HCT116 (cell line): ENCODE data around the gene ZNF593. TPM values are rescaled to one million over a fixed set of nuclear protein-coding genes. Genes with fewer than 3 reads are reported as not detected.

Source experiments
- ATAC-seq: fragments of 200-7000 bp; cut with Tn5 transposase; 2 replicates; pipeline ENCODE4 v1.9.1; 2020; ENCODE audit warnings: mild to moderate bottlenecking, moderate library complexity
- BruUV-seq: library from RNA; stranded (reverse); fragments of 400-500 nt; replicated peaks from 2 replicates; lab custom pipeline; 2021; lab: Mats Ljungman, UMichigan
- CTCF ChIA-PET: fragments of 300-600 bp; sonication (Branson Sonifier 250); formaldehyde crosslinking; loops from one replicate; lab custom pipeline; 2021; ENCODE audit warnings: antibody characterized with exemption; lab: Charles Lee
- POLR2A ChIA-PET: fragments of 300-600, 350-600 bp; sonication (Branson Sonifier 250); formaldehyde crosslinking; loops from one replicate; lab custom pipeline; 2021; ENCODE audit warnings: antibody characterized with exemption; lab: Charles Lee
- RAD21 ChIA-PET, 2 experiments: fragments of 300-600 bp; sonication (Branson Sonifier 250); formaldehyde crosslinking; loops; one replicate each; lab custom pipeline; 2023; ENCODE audit warnings: low total read pairs in 2 of 2; ENCODE audit not compliant: uncharacterized antibody in 2 of 2, unreplicated experiment in 2 of 2, low non-redundant PET in 1 of 2; lab: Charles Lee
- DNase-seq: peaks from one replicate; pipeline ENCODE4 v3.0.0-alpha.2; 2010; ENCODE audit warnings: low read depth, low spot score
- H2AFZ ChIP-seq: fragments of 200-600 bp; shearing (Covaris generic), sonication (generic); 2 replicates; pipeline ENCODE4 v1.6.1; 2017; ENCODE audit warnings: low read depth, mixed run types, mixed read lengths, antibody characterized with exemption, low read length; ENCODE audit not compliant: poor library complexity, severe bottlenecking
- H3K27ac ChIP-seq: 2 replicates; pipeline ENCODE4 v1.5.1; 2012; ENCODE audit warnings: low read depth, low read length
- H3K27me3 ChIP-seq: fragments of 200-600 bp; sonication (generic); 2 replicates; pipeline ENCODE4 v1.6.1; 2016; ENCODE audit warnings: mixed run types, low read length, mixed read lengths; ENCODE audit not compliant: insufficient read depth
- H3K36me3 ChIP-seq, 2 experiments: fragments of 200-500 bp in 1 of 2; fragments of 200-600 bp in 1 of 2; sonication (Bioruptor generic) in 1 of 2; sonication (generic) in 1 of 2; 2 replicates each; pipeline versions ENCODE4 v1.5.1 to v1.6.1; 2014 to 2016; ENCODE audit warnings: low read length in 2 of 2, inconsistent platforms in 1 of 2, mixed read lengths in 1 of 2, mixed run types in 1 of 2; ENCODE audit not compliant: insufficient read depth in 2 of 2, control insufficient read depth in 1 of 2
- H3K4me1 ChIP-seq, 2 experiments: fragments of 200-600 bp in 1 of 2; sonication (generic) in 1 of 2; 2 replicates each; pipeline versions ENCODE4 v1.5.1 to v1.6.1; 2012 to 2017; ENCODE audit warnings: low read length in 2 of 2, inconsistent platforms in 1 of 2, mild to moderate bottlenecking in 1 of 2, mixed read lengths in 1 of 2, mixed run types in 1 of 2, moderate library complexity in 1 of 2; ENCODE audit not compliant: insufficient read depth in 2 of 2, control insufficient read depth in 1 of 2
- H3K4me2 ChIP-seq: fragments of 200-600 bp; sonication (generic); 2 replicates; pipeline ENCODE4 v1.6.1; 2017; ENCODE audit warnings: mixed run types, low read length, mixed read lengths
- H3K4me3 ChIP-seq, 2 experiments: fragments of 200-600 bp in 1 of 2; sonication (generic) in 1 of 2; replicated peaks in 1 of 2; 2 replicates each; pipeline ENCODE4 v1.5.1; 2011 to 2016; ENCODE audit warnings: low read length in 2 of 2, control low read depth in 1 of 2, low read depth in 1 of 2, mild to moderate bottlenecking in 1 of 2, mixed read lengths in 1 of 2, mixed run types in 1 of 2
- H3K79me2 ChIP-seq: fragments of 200-600 bp; sonication (generic); 2 replicates; pipeline ENCODE4 v1.6.1; 2017; ENCODE audit warnings: mild to moderate bottlenecking, mixed run types, low read length, moderate library complexity, mixed read lengths; ENCODE audit not compliant: insufficient read depth
- H3K9ac ChIP-seq: fragments of 200-600 bp; sonication (generic); 2 replicates; pipeline ENCODE4 v1.6.1; 2016; ENCODE audit warnings: low read length, mixed read lengths
- H3K9me2 ChIP-seq: fragments of 200-600 bp; sonication (generic), shearing (Covaris generic); 2 replicates; pipeline ENCODE4 v1.6.1; 2017; ENCODE audit warnings: mixed run types, mild to moderate bottlenecking, moderate library complexity; ENCODE audit not compliant: insufficient read depth
- H3K9me3 ChIP-seq, 2 experiments: fragments of 200-500 bp in 1 of 2; fragments of 200-600 bp in 1 of 2; sonication (Bioruptor generic) in 1 of 2; sonication (generic) in 1 of 2; 2 replicates each; pipeline ENCODE4 v1.6.1; 2014 to 2017; ENCODE audit warnings: low read length in 2 of 2, mixed read lengths in 2 of 2, inconsistent platforms in 1 of 2, low read depth in 1 of 2, mild to moderate bottlenecking in 1 of 2, mixed run types in 1 of 2, moderate library complexity in 1 of 2; ENCODE audit not compliant: control insufficient read depth in 1 of 2, insufficient read depth in 1 of 2
- H4K20me1 ChIP-seq: fragments of 200-600 bp; sonication (generic), shearing (Covaris generic); 2 replicates; pipeline ENCODE4 v1.6.1; 2017; ENCODE audit warnings: mixed run types, mild to moderate bottlenecking, moderate library complexity; ENCODE audit not compliant: insufficient read depth
- CEBPB ChIP-seq: IDR thresholded peaks from 2 replicates; pipeline ENCODE4 v1.6.1; 2012; ENCODE audit warnings: low read depth
- EGR1 ChIP-seq: IDR thresholded peaks from 2 replicates; pipeline ENCODE4 v1.6.1; 2012; ENCODE audit warnings: low read depth
- MAX ChIP-seq: IDR thresholded peaks from 2 replicates; pipeline ENCODE4 v1.6.1; 2012
- POLR2AphosphoS5 ChIP-seq: IDR thresholded peaks from 2 replicates; pipeline ENCODE4 v1.6.1; 2011; ENCODE audit warnings: mild to moderate bottlenecking, low read depth, low read length, moderate library complexity
- ZFX ChIP-seq: fragments of 450-650 bp; IDR thresholded peaks from 2 replicates; pipeline ENCODE4 v1.6.1; 2017
- intact Hi-C: fragments of 100-400 bp; cut with micrococcal nuclease; formaldehyde crosslinking; loops from 2 replicates; pipeline ENCODE4 v1.10.0; 2022
- total RNA-seq: library from RNA; stranded (reverse); gene quantifications from one replicate; pipeline ENCODE4 v1.2.1, GENCODE V29; 2021; ENCODE audit not compliant: unreplicated experiment

ZNF593 gene
- total RNA-seq, 1 experiment from 2014 or later: 62.4 TPM

DNA sequence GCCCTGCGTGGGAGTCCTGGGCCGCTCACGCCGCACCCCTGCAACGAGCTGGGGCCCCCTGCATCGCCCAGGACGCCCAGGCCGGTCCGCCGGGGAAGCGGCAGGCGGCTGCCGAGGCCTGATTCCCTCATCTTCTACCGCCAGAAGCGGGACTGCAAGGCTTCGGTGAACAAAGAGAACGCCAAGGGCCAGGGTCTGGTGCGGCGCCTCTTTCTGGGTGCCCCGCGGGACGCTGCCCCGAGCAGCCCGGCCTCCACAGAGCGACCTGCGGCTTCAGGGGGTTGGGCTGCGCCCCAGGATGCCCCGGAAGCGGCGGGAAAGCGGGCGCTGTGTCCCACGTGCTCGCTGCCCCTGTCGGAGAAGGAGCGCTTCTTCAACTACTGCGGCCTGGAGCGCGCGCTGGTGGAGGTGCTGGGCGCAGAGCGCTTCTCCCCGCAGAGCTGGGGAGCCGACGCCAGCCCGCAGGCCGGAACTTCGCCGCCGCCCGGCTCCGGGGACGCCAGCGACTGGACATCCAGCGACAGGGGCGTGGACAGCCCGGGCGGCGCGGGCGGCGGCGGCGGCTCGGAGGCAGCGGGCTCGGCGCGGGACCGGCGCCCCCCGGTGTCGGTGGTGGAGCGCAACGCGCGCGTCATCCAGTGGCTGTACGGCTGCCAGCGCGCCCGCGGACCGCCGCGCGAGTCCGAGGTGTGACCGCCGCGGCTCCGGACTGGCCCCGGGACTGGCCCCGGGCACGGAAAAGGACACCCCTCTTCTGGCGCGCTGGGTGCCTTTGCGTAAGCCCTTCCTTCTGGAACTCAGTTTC is 8.1 kb upstream of the ZNF593 start:
- TF ChIP-seq POLR2AphosphoS5 (peak; percentile 17; the same call in 1 of the 2 replicates), ZFX (peak; percentile 39; the same call in 1 of the 2 replicates), MAX (peak; percentile 70), CEBPB (no peak)
- TF ChIP-seq, all 23 proteins: peak for 3
- peak overlapping the region; percentile 35 to 57 for H3K4me3 ChIP-seq
- peak overlapping the region; percentile 50 for H3K9ac ChIP-seq
- H3K4me2 ChIP-seq: peak overlapping the region; percentile 94
- CTCF ChIA-PET: interaction anchor here (0.8 kb wide), 1 partner anchor 8 kb away, joined by 3 read pairs; the partner anchor contains the start of gene ZNF593
- peak overlapping the region; percentile 70 for H2AFZ ChIP-seq
- no peak for DNase-seq
- POLR2A ChIA-PET: interaction anchor here (1.5 kb wide), 1 partner anchor 8 kb away, joined by 4 read pairs; the partner anchor contains the start of gene ZNF593
- no peaks in the 10 kb centered on the region for H3K27me3 ChIP-seq
- peak overlapping the region; percentile 37; the same call in 1 of the 2 replicates for H3K27ac ChIP-seq
- H4K20me1 ChIP-seq: no peaks in the 10 kb centered on the region
- H3K4me1 ChIP-seq: peaks cover 16 to 52% of the 10 kb centered on the region in 2 experiments
- H3K9me2 ChIP-seq: no peaks in the 10 kb centered on the region
- no peaks in the 10 kb centered on the region for H3K36me3 ChIP-seq
- H3K9me3 ChIP-seq: no peaks in the 10 kb centered on the region
- no peaks in the 10 kb centered on the region for H3K79me2 ChIP-seq
- intact Hi-C loops: no loop called here
- ATAC-seq: peak; percentile 56
- RAD21 ChIA-PET: interaction anchor here in 1 of 2 experiments (0.5 kb wide), 1 partner anchor 1486 kb away, joined by 3 read pairs; no protein-coding TSS in a partner anchor
- BruUV-seq: no TSS peak

DNA sequence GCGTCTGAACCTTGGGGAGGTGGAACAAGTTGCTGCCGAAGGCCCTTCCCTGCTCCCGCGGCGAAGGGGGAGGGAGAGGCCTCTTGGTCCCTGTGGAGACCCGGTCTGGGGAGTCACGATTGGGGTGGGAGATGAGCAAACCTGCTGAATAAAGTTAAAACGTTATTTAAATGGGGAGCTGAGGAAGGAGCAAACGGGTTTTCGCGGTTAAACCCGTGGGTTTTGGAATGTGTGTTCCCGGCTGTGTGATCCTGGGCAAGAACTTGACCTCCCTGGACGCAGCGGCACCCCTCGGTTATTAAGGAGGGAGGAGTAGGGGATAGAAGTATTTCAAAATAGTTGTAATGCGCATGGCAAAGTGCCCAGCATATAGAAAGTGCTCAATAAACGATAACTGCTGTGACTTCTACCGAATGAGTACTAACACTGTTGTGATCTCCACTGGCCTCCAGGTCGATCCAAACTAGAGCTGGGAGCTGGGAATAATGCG is 7.4 kb upstream of the ZNF593 start:
- RAD21 ChIA-PET: no interaction called here
- POLR2A ChIA-PET: interaction anchor here (0.6 kb wide), 1 partner anchor 328 kb away, joined by 4 read pairs; no protein-coding TSS in a partner anchor
- no peaks in the 10 kb centered on the region for H3K27me3 ChIP-seq
- peak overlapping the region; percentile 50 for H3K9ac ChIP-seq
- no peak for ATAC-seq
- CTCF ChIA-PET: no interaction called here
- BruUV-seq: TSS peak; percentile 56
- no peaks in the 10 kb centered on the region for H3K79me2 ChIP-seq
- H3K4me3 ChIP-seq: peak overlapping the region; percentile 35 to 57
- TF ChIP-seq ZFX (0 out of 2 replicates have a peak, but pooled peaks have one; percentile 1), POLR2AphosphoS5 (no peak), EGR1 (no peak)
- H3K9me3 ChIP-seq: no peaks in the 10 kb centered on the region
- no peaks in the 10 kb centered on the region for H4K20me1 ChIP-seq
- peak overlapping the region; percentile 94 for H3K4me2 ChIP-seq
- H3K27ac ChIP-seq: no peak overlapping the region; the same call in 1 of the 2 replicates
- intact Hi-C loops: no loop called here
- no peak for DNase-seq
- H3K4me1 ChIP-seq: peaks cover 11 to 46% of the 10 kb centered on the region in 2 experiments
- H3K9me2 ChIP-seq: no peaks in the 10 kb centered on the region
- H2AFZ ChIP-seq: peak overlapping the region; percentile 70
- H3K36me3 ChIP-seq: no peaks in the 10 kb centered on the region
